ENCODE measurements around the gene CD70.

DNA sequence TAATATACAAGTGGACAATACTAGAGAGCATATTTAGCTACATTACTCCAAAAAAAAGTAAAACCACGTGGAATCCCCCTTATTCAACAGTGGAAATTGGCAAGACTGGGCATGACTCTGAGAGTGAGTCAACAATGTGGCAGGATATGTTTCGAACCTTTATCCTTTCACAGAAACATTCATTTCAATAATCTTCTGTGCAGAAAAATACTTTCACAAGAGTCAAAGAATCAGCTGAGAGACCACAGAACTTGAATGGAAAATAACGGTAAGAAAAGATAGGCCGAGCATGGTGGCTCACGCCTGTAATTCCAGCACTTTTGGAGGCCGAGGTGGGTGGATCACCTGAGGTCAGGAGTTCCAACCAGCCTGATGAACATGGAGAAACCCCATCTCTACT lies 25.1 kb upstream of the CD70 start:
- TF ChIP-seq CTCF (IDR thresholded peaks at IDR 0.05 in 8 of 11, conservative IDR thresholded peaks at IDR 0.05 in 3 of 11) (no peak), POLR2A (IDR thresholded peaks at IDR 0.05) (no peak)
